ENCODE measurements around the gene LRP2BP. TPM values are rescaled to one million over a fixed set of nuclear protein-coding genes. Genes with fewer than 3 reads are reported as not detected.

The LRP2BP gene
- total and polyA plus RNA-seq, 12 donors: 1.0 to 6.1 (median 2.3) TPM

GRCh38 chr4:185346975-185347601 lies 48.6 kb downstream of the LRP2BP start:
- TF ChIP-seq CTCF (IDR thresholded peaks at IDR 0.05): no peak

GRCh38 chr4:185344743-185345538 lies 50.8 kb downstream of the LRP2BP start:
- Histone ChIP-seq H3K27me3 (no peaks in the 10 kb centered on the region), H3K9me3 (no peaks in the 10 kb centered on the region), H3K4me3 (no peak overlapping the region), H3K36me3 (peaks cover 0 to 72% (median 12%) of the 10 kb centered on the region in 9 donors), H3K4me1 (peaks cover 0 to 30% (median 12%) of the 10 kb centered on the region in 9 donors), H3K27ac (peak overlapping the region in 4 of 10 donors; percentile 21 to 41 (median 31))
- intact Hi-C loops (cut with DNase I): no loop called here
- DNase-seq: no peak
- TF ChIP-seq CTCF (IDR thresholded peaks at IDR 0.05): no peak
- ATAC-seq: peak in 4 of 8 donors; percentile 43 to 50 (median 47)
- 63 to 69% methylated on average over 6 of the region's 6 CpGs for WGBS, 2 donors

More at GRCh38 chr4:185346975-185347601, 48.6 kb downstream of the LRP2BP start:
- H3K9me3 ChIP-seq: no peaks in the 10 kb centered on the region
- no peak overlapping the region for H3K4me3 ChIP-seq
- ATAC-seq: no peak
- H3K4me1 ChIP-seq: peaks cover 0 to 25% (median 12%) of the 10 kb centered on the region in 9 donors
- intact Hi-C loops (cut with DNase I): no loop called here
- peaks cover 0 to 72% (median 13%) of the 10 kb centered on the region in 9 donors for H3K36me3 ChIP-seq
- no peak for DNase-seq
- H3K27ac ChIP-seq: no peak overlapping the region
- 90 to 91% methylated on average over 14 of the region's 14 CpGs for WGBS, 2 donors
- H3K27me3 ChIP-seq: no peaks in the 10 kb centered on the region

GRCh38 chr4:185343726-185344581 lies 51.8 kb downstream of the LRP2BP start:
- 58 to 76% methylated on average over 15 of the region's 15 CpGs for WGBS, 2 donors
- Histone ChIP-seq H3K27me3 (no peaks in the 10 kb centered on the region), H3K27ac (peak overlapping the region in 4 of 10 donors; percentile 21 to 37 (median 28)), H3K4me3 (no peak overlapping the region), H3K9me3 (peaks cover 0 to 4% (median 0%) of the 10 kb centered on the region in 11 donors), H3K4me1 (peaks cover 0 to 30% (median 12%) of the 10 kb centered on the region in 9 donors), H3K36me3 (peaks cover 0 to 72% (median 12%) of the 10 kb centered on the region in 9 donors)
- ATAC-seq (peak; percentile 23 to 83 (median 60)), DNase-seq (peak in 1 of 2 donors; percentile 11)
- TF ChIP-seq CTCF (IDR thresholded peaks at IDR 0.05): no peak
- intact Hi-C loops (cut with DNase I): no loop called here

GRCh38 chr4:185341841-185342240 lies 53.9 kb downstream of the LRP2BP start:
- Histone ChIP-seq H3K27ac (no peak overlapping the region), H3K36me3 (peaks cover 0 to 57% (median 4%) of the 10 kb centered on the region in 9 donors), H3K4me1 (peaks cover 0 to 30% (median 12%) of the 10 kb centered on the region in 9 donors), H3K4me3 (no peak overlapping the region), H3K27me3 (no peaks in the 10 kb centered on the region), H3K9me3 (peaks cover 0 to 12% (median 2%) of the 10 kb centered on the region in 11 donors)
- WGBS, 2 donors: 95 to 98% methylated on average over 6 of the region's 6 CpGs
- TF ChIP-seq CTCF (IDR thresholded peaks at IDR 0.05): no peak
- no peak for DNase-seq
- intact Hi-C loops (cut with DNase I): no loop called here
- no peak for ATAC-seq
